LNCaP clone FGC (cell line): ENCODE measurements around the gene SKAP2.
A peak's percentile ranks its signal among the peaks of the same experiment; 100 is the strongest.

Source experiments
- DNase-seq: peaks from one replicate; pipeline ENCODE4 v3.0.0-alpha.2; 2011; ENCODE audit warnings: low read depth
- H3K4me3 ChIP-seq: 2 replicates; pipeline ENCODE4 v1.5.1; 2011; ENCODE audit warnings: mild to moderate bottlenecking, low read depth, low read length, control low read depth
- TF ChIP-seq, protein P1 (sequence below): IDR thresholded peaks from 2 replicates; pipeline ENCODE4 v1.5.1; 2012; ENCODE audit warnings: mild to moderate bottlenecking; ENCODE audit not compliant: control insufficient read depth, insufficient read depth; ENCODE audit errors: extremely low read depth

SKAP2 gene

DNA sequence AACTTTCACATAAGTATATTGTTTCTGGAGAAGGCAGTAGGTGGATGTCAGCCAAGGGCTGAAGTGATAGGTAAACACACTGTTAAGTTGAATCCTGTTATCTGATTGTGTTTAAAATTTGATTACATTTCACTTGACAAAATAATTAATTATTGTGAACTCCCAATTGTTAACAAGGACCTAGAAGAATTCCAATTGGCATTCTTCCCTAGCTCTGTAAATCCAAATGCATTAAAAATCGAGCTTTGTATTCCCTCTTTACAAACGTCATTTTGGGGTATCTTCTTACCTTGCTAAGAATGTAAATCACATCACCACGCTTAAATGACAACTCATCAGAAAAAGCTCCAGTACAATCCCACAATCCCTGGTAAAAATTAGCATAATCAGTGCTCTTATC is 179.9 kb downstream of the SKAP2 start:
- peak; percentile 80 for DNase-seq
- TF ChIP-seq, protein P1, sequence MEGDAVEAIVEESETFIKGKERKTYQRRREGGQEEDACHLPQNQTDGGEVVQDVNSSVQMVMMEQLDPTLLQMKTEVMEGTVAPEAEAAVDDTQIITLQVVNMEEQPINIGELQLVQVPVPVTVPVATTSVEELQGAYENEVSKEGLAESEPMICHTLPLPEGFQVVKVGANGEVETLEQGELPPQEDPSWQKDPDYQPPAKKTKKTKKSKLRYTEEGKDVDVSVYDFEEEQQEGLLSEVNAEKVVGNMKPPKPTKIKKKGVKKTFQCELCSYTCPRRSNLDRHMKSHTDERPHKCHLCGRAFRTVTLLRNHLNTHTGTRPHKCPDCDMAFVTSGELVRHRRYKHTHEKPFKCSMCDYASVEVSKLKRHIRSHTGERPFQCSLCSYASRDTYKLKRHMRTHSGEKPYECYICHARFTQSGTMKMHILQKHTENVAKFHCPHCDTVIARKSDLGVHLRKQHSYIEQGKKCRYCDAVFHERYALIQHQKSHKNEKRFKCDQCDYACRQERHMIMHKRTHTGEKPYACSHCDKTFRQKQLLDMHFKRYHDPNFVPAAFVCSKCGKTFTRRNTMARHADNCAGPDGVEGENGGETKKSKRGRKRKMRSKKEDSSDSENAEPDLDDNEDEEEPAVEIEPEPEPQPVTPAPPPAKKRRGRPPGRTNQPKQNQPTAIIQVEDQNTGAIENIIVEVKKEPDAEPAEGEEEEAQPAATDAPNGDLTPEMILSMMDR, result no peak
- H3K4me3 ChIP-seq, result no peak overlapping the region

DNA sequence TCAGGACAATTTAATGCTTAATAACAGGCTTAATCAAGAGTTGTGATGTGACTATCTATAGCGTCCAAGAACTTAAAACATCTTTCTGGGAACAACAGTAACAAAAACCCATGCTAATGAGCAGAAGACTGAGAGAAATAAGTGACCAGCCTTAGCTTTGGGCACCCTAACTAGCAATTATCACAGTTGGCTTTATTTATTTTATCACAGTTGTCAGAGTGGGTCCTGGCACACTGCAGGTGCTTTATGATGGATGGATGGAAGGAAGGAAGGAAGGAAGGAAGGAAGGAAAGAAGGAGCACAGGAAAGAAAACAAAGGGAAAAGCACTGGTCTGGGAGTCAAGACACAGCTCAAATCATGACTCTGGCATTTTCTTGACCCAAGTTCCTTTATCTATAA is 181.1 kb downstream of the SKAP2 start:
- TF ChIP-seq, protein P1, result no peak
- no peak for DNase-seq
- no peak overlapping the region for H3K4me3 ChIP-seq

DNA sequence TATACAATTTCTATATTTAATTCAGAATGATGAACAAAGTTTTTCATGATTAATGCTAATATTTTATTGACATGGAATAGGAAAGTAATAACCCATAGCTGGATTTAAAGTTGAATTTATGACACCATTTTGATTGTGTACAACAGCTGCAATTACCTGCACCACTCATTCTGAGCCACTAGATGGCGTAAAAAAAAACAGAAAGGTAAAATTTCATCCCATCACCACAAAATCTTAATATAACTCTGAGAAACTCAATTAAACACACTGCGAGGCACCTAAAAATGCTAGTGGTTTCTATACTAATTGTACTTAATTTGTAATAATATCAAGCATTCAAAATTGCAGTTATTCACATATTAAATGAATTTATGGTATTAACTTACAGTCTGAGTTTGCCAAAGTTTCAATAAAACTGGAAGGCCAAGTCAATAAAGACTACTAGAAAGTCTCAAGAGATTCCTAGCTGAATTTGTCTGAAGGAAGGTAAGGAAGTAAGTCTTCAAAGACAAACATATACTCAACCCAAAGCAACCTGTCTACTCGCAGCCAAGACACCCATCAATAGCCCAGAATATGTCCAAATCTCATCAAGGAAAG is 182.5 kb downstream of the SKAP2 start:
- DNase-seq, result no peak
- H3K4me3 ChIP-seq, result no peak overlapping the region
- TF ChIP-seq, protein P1, result peak; percentile 66

DNA sequence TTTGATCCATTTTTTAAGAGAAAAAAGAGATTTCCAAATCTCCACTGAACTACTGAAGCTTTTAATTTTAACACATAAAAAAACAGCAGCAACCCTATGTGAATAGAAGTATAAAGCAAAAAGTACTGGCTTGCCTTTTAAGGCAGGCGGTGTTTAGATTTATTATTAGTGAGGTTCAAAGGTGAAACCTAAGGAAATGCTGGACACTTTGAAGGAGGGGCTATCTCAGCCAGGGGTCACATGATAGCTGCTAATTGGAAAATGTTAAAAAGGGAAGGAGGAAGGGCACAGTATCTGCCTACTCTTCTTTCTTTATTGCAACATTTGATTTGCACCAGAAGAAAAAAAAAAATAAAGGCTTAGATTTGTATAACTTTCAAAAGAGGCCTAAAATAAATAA is 183.8 kb downstream of the SKAP2 start:
- H3K4me3 ChIP-seq, result no peak overlapping the region
- DNase-seq, result no peak
- TF ChIP-seq, protein P1, result no peak

DNA sequence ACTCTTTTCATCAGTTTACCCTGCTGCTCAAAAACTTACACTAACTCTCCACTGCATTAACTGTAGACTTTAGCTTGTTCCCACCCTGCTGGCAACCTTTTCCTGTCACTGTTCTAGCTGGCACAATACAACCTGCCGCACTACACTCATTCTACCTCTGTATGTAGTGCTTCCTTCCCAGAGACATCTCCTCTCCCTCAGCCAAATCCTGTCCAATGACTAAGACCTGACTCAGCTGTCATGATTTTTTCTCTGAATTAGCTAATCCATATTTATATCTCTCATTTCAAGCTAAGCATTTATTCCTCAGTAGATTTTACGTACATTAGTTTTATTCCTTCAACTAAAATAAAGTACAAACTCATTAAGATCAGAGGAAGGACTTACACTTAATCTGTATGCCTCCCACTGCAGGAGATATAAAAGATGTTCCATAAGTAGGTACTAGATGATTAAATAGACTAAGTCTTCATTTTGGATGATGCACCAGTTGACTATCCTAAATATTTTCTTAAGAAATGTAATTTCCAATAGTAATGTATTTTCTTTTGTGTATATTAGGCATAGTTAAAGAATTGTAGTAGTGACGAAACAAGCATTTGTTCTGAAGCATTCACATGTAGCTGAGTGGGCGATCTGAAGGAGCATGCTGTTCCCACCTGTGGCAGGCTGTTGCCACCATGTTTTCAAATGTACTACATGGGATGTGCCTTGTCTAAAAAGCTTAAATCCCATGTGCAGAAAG is 189.1 kb downstream of the SKAP2 start:
- DNase-seq, result no peak
- TF ChIP-seq, protein P1, result no peak
- H3K4me3 ChIP-seq, result no peak overlapping the region

DNA sequence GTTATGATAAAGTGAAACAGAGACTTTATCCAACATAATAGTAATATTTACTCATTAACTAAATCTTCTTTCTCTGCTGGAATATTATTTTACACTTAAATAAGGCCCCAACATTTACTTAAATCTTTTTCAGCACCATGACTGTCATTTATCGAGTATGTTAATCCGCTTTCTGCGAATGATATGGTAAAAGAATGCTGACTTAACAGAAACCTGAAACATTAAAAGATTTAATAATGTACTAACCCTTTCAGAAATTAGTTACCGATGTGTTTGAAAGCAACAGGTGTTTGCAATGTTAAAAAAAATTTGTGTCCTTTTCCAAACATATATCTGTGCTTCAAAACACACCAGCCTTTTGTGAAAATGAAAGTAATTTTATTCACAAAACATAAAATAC is 190.5 kb downstream of the SKAP2 start:
- TF ChIP-seq, protein P1, result no peak
- no peak overlapping the region for H3K4me3 ChIP-seq
- DNase-seq, result no peak

DNA sequence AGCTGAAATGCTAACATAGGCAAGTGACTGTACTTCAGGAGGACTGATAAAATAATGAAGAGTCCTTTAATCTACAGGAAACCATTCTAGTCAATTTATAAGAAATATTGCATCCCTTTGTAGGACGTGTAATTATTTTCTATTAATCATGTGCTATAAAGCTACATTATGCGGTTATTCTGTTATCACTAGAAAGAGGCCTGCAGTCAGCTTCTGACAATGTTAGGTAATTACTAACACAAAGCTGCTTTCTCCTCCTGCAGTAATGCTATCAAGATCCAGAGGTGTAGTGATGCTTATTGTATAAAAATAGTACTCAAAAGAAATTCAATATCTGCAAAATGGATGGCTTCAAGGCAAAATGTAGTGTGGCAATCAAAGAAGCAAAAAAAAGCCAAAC is 191.1 kb downstream of the SKAP2 start:
- H3K4me3 ChIP-seq, result no peak overlapping the region
- TF ChIP-seq, protein P1, result no peak
- no peak for DNase-seq
